Uterus (tissue), 2 donors: ENCODE data around the gene ANKRD45.

ENCODE experiments used
- POLR2A ChIP-seq, 2 donors: fragments of 450-650 bp; IDR thresholded peaks; one replicate each; pipeline ENCODE4 v1.6.1; 2016; ENCODE audit warnings: antibody characterized with exemption in 2 of 2, mild to moderate bottlenecking in 1 of 2, moderate library complexity in 1 of 2
- TF ChIP-seq, protein P1 (sequence below), 4 experiments: fragments of 200-600 bp in 2 of 4; fragments of 450-650 bp in 2 of 4; sonication (generic) in 2 of 4; IDR thresholded peaks; one replicate each; pipeline ENCODE4 v1.5.1; 2016 to 2019; ENCODE audit warnings: antibody characterized with exemption in 4 of 4, mild to moderate bottlenecking in 2 of 4, moderate library complexity in 1 of 4

- no peak for TF ChIP-seq POLR2A (IDR thresholded peaks at IDR 0.05)
- TF ChIP-seq, protein P1, sequence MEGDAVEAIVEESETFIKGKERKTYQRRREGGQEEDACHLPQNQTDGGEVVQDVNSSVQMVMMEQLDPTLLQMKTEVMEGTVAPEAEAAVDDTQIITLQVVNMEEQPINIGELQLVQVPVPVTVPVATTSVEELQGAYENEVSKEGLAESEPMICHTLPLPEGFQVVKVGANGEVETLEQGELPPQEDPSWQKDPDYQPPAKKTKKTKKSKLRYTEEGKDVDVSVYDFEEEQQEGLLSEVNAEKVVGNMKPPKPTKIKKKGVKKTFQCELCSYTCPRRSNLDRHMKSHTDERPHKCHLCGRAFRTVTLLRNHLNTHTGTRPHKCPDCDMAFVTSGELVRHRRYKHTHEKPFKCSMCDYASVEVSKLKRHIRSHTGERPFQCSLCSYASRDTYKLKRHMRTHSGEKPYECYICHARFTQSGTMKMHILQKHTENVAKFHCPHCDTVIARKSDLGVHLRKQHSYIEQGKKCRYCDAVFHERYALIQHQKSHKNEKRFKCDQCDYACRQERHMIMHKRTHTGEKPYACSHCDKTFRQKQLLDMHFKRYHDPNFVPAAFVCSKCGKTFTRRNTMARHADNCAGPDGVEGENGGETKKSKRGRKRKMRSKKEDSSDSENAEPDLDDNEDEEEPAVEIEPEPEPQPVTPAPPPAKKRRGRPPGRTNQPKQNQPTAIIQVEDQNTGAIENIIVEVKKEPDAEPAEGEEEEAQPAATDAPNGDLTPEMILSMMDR (IDR thresholded peaks at IDR 0.05) = no peak
These were observed 47.6 kb upstream of the ANKRD45 start for GRCh38 chr1:173717238-173717637.
